ENCODE data around the gene DSTYK.
"Not testable (repeated sequence)": the region's sequence is repeated elsewhere in the genome, so short reads cannot be mapped to it uniquely, and the experiment has no call there.

The DSTYK gene

GRCh38 chr1:205241366-205242030 is 30.0 kb upstream of the DSTYK start:
- DNase-seq (ENCODE audit: low spot score): no peak

- no peak for DNase-seq (ENCODE audit: low spot score)
Measured at GRCh38 chr1:205240569-205240968, 29.1 kb upstream of the DSTYK start.

- no peak for DNase-seq (ENCODE audit: low spot score)
Measured at GRCh38 chr1:205240118-205240517, 28.6 kb upstream of the DSTYK start.

- no peak for DNase-seq (ENCODE audit: low spot score)
Measured at GRCh38 chr1:205239078-205239477, 27.6 kb upstream of the DSTYK start.

- no peak for DNase-seq (ENCODE audit: low spot score)
Measured at GRCh38 chr1:205237526-205238484, 26.3 kb upstream of the DSTYK start.

- no peak for DNase-seq (ENCODE audit: low spot score)
Measured at GRCh38 chr1:205236951-205237475, 25.5 kb upstream of the DSTYK start.

- no peak for DNase-seq (ENCODE audit: low spot score)
Measured at GRCh38 chr1:205236526-205236925, 25.0 kb upstream of the DSTYK start.

- no peak for DNase-seq (ENCODE audit: low spot score)
Measured at GRCh38 chr1:205235951-205236350, 24.4 kb upstream of the DSTYK start.

- DNase-seq (ENCODE audit: low spot score): not testable (repeated sequence)
Measured at GRCh38 chr1:205233986-205234385, 22.5 kb upstream of the DSTYK start.

- no peak for DNase-seq (ENCODE audit: low spot score)
Measured at GRCh38 chr1:205232945-205233397, 21.5 kb upstream of the DSTYK start.

GRCh38 chr1:205232127-205232820 is 20.8 kb upstream of the DSTYK start:
- DNase-seq (ENCODE audit: low spot score): no peak

- no peak for DNase-seq (ENCODE audit: low spot score)
Measured at GRCh38 chr1:205230982-205231381, 19.5 kb upstream of the DSTYK start.

- DNase-seq (ENCODE audit: low spot score): no peak
Measured at GRCh38 chr1:205229916-205230700, 18.6 kb upstream of the DSTYK start.

- DNase-seq (ENCODE audit: low spot score): peak; percentile 73
Measured at GRCh38 chr1:205229399-205229871, 17.9 kb upstream of the DSTYK start.

GRCh38 chr1:205228093-205228521 is 16.6 kb upstream of the DSTYK start:
- no peak for DNase-seq (ENCODE audit: low spot score)

- peak; percentile 99 for DNase-seq (ENCODE audit: low spot score)
Measured at GRCh38 chr1:205227584-205228013, 16.1 kb upstream of the DSTYK start, which contains the start of gene TMCC2. Gene TMCC2 (plus strand): TSS chr1:205227946. CDS start chr1:205228565, 619 bp downstream.

GRCh38 chr1:205226868-205227583 is 15.5 kb upstream of the DSTYK start:
- peak; percentile 32 for DNase-seq (ENCODE audit: low spot score)

GRCh38 chr1:205225901-205226765 is 14.6 kb upstream of the DSTYK start:
- no peak for DNase-seq (ENCODE audit: low spot score)

- DNase-seq (ENCODE audit: low spot score): no peak
Measured at GRCh38 chr1:205224736-205225135, 13.2 kb upstream of the DSTYK start.

Measured in GM03348 (cell line).